ENCODE results near the gene HPSE2.

DNA sequence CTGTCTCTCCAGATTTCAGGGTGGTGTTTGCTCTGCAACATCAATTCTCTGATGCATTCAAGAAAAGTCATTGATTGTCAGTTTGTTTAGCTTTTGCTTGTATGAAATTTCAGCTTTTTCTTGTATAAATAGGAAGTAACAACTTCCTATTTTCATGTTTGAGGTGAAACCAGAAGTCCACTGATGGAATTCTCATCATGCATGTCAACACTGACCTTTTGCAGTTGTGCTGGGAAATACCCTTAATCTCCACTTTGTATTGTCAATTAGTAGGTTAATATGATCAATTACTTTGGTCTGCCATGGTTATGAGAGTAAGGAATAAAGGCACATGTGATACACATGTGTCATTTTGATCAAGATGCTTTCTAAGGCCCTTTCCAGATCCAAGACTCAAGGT, 580.2 kb downstream of the HPSE2 start:
- TF ChIP-seq GATA2 (IDR thresholded peaks at IDR 0.05; ENCODE audit: low read depth, low read length) (no peak), GATA3 (IDR thresholded peaks at IDR 0.05; ENCODE audit: low read depth, low read length) (no peak)

Measured in SH-SY5Y (cell line).